T-helper 9 cell (primary cell): ENCODE data around the gene BMP4.
"Not testable (repeated sequence)": the region's sequence is repeated elsewhere in the genome, so short reads cannot be mapped to it uniquely, and the experiment has no call there.

Experiments used
- DNase-seq: peaks from one replicate; pipeline ENCODE4 v3.0.0-alpha.2; 2020
- total RNA-seq, 2 donors: gene quantifications; one replicate each; lab custom pipeline; 2026; lab: John Stamatoyannopoulos, UW

BMP4 gene
- 0 to 0.63 reads per million in 2 donors for total RNA-seq

DNA sequence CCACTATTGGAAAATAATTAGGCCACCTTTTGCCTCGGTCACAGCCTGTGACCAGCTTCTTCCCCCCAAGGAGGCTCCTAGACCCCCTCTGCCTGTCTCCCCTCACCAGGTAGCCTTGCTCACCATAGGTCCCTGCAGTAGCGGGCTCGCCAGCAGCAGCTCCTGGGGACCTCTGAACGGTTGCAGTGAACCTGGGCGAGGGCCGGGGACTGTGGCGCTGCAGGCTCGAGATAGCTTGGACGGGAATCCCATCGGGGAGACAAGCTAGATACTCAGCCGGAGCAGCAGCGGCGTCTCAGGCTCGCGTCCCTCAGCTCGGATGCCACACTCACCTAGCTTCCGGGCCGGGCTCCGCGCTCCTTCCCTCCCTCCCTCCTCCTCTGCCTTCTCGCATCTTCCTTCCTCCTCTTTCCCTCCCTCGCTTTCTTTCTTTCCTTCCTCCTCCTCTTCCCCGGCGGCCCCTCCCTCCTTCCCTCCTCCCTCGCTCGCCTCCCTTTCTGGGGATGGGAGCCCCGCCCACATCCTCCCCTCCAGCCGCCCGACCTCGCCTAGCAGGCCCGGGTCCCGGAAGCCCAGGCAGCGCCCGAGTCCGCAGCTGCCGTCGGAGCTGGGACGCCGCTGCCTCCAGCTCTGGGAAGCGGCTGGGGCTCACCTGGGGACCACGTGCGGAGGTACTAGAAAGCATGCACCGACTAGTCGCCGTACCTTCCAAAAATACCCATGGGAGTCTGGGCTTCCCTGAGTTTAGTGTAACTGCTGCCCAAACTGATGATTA is at the start of gene BMP4:
BMP4 (minus strand) TSS at position 399 of the 775 bp plus-strand sequence. CDS start 4,603 bp downstream, outside the sequence.
- DNase-seq: no peak

DNA sequence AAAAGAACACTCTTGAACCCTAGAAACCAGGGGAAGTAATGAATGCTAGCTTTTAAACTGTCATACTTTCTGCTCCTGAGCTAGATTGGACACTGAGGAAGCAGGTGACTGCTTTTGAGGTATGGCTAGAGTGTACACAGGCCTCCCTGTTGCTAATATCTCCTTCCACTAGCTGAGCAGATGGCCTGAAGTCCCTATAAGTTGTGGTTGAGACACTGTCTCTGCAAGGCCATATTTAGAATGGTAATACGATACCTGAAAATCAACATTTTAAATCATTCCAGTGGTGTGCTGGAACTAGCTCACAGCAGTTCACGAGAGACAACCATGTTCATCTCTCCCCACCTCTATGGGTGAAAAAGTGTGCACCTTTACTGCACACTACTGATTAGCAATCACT is 46.4 kb upstream of the BMP4 start:
- DNase-seq: no peak

DNA sequence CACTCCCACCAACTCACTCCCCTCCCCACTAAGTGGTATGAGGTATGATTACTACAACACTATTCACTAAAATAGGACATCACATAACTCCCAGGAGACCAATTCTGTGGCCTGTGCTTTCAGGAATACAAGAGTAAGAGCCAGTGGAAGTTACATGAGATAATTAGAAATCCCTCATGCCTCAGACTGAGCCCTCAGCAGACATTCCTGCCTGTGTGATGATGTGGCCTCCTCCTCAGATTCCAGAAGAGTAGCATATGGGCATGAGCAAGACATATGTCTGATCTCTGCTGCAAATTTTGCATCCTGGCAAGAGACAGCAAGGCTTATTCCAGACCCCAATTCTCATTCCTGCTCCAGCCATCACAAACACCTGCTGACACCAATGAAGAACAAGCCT is 46.0 kb upstream of the BMP4 start:
- no peak for DNase-seq

DNA sequence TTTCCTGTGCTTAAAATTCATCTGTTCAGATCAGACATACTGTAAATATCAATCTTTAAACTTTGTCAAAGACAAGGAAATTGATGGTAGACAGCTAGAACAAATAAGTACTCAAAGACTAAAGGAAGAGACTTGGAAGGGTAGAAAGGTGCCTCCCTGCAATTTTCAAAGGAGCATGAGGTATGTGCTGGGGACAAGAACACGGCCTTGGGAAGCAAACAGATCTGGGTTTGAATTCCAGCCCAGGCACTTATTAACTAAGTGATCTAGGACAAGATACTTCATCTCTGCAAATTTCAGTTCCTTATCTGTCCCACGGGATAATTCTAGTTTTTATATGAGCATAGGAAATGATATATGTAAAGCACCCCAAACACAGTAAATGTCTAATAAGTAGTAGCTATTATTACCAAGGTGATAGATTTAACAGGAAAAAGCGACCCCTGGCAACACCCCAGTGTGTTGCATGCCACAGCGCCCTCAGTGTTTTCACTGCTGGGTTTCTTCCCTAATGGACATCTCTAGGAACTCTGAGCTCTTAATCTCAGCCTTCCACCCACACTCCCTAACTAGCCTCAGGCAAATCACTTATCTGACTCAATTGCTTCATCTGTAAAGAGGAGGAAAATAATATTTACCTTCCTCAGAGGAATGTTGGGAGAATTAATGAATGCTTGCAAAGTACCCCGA is 44.7 kb upstream of the BMP4 start:
- no peak for DNase-seq

DNA sequence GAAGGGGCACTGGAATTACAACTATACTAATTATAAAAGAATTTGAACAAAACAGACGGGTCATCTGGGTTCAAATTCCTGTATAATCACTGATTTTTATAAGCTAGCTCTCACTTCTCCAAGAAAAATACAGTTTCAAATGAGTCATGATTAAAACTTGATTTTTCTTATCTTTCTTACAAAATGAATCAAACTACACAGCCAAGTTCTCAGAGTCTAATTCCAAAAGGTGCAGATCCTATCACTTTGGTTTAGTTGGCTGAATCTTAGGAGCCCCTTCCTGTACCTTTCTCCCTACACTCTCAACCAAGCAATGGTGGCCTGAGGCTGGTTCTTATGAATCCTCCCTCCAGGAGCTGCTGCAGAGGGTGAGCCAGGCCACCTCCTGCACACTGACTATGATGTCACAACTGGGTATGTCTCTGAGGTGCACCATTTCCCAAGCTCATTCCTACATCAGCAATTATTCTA is 43.8 kb upstream of the BMP4 start:
- no peak for DNase-seq

DNA sequence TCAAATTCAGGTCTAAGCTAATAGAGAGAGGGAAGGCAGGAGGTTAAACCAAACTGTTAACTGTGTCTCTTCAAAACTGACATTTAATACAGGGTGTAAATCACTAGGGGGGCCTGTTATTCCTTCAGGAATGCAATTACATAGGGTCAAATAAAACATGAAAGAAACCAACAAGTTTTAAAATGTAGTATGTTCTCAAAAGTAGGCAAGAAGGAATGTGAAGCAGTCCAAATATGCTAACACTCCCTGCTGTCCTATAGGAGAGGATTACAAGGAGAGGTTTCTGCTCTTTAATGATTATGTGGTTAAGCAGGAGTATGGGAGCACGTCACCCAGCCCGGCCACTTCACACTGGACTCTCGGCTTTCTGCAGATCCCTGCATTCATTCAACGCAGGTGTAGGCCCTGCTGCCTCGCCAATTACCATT is 42.5 kb upstream of the BMP4 start:
- no peak for DNase-seq

DNA sequence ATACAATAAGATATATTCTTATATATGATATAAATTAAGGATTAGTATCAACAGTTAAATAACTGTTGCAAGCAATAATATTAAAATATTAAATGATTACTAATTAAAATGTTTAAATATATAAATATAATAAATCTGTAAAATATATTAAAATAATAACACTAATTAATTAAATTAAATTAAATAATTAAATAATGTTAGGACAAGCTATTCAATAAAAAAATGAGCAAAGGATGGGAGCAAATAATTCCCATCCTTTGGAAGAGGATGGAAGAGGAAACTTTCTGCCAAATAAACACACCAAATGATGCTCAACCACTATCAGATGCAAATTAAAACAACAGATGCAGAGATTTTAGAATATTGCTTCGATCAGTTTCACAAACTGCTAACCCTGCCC is 39.4 kb upstream of the BMP4 start:
- no peak for DNase-seq

DNA sequence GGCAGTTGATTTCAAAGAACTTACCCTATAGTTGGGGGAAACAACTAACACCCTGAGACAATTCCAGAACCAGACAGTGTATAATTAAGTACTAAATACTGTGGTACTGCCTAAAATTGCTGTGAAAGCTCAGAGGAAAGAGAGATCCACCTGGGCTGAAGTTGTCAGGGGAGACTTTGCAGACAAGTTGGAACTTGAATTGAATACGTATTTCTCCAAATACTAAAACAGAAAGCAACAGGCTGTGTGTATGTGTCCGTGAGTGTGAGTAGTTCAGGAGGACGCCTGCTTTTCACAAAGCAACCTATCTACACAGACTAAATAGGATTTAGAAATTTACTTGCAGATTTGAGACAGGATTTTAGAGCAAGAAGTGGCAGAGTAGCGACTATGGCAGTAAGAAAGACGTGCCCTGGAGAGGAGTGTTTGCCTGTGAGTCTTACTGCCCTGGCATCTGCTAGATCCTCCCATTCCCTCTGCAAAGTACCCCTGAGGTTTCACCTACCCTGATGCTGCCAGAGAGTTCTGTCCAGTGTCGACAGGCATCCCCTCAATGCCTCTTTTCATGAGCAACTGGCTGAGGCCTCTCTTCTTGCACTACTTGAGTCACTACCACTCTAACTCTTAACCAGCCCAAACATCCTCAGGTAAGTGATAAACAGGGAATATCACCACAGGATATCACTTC is 37.4 kb upstream of the BMP4 start:
- DNase-seq: no peak

DNA sequence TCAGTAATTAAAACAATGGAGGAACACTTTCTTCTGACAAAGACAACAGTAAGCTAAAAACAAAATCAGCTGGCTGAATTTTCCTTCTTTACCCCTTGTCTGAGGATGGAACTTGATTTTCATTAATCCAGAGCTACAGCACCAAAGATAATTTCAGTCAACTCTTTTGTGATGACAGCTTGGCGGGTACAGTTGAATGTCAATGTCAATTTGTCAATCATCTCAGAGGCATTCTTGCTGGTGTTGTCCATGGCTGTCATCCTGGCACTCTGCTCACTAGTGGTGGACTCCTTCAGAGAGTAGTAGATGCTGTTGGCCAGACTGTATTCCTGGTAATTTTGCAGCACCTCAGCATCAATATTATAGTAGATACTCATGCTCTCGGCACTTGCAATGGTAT is 34.4 kb upstream of the BMP4 start:
- no peak for DNase-seq

DNA sequence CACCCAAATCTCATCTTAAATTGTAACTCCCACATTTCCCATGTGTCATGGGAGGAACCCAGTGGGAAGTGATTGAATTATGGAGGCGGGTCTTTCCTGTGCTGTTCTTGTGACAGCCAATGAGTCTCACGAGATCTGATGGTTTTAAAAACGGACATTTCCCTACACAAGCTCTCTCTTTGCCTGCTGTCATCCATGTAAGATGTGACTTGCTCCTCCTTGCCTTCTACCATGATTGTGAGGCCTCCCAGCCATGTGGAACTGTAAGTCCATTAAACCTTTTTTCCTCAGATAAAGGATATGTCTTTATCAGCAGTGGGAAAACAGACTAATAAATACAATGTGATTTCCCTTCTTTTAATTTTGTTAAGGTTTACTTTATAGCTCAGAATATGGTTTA is 30.1 kb upstream of the BMP4 start:
- DNase-seq: not testable (repeated sequence)

DNA sequence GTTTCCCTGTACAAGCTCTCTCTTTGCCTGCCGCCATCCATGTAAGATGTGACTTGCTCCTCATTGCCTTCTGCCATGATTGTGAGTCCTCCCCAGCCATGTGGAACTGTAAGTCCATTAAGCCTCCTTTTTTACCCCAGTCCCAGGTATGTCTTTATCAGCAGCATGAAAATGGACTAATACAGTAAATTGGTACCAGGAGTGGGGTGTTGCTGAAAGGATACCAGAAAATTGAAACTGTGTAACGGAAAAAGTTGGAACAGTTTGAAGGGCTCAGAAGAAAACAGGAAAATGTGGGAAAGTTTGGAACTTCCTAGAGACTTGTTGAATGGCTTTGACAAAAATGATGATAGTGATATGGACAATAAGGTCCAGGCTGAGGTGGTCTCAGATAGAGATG is 28.3 kb upstream of the BMP4 start:
- DNase-seq: not testable (repeated sequence)

DNA sequence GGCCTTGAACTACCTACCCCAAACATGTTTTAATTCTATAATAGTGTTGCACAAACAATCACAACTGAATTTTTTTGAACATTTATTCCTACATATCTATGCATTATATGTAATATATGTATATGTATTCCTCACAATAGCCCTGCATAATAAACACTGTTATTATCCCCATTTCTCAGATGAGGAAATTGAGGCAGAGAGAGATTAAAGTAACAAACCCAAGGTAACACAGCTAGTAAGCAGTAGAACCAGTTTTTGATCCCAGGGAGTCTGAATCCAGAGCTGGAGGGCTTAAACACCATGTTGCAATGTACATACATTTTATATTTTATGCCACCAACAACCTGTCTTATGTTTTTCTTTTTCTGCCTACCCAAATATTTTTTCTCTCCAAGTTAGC is 26.5 kb upstream of the BMP4 start:
- no peak for DNase-seq

DNA sequence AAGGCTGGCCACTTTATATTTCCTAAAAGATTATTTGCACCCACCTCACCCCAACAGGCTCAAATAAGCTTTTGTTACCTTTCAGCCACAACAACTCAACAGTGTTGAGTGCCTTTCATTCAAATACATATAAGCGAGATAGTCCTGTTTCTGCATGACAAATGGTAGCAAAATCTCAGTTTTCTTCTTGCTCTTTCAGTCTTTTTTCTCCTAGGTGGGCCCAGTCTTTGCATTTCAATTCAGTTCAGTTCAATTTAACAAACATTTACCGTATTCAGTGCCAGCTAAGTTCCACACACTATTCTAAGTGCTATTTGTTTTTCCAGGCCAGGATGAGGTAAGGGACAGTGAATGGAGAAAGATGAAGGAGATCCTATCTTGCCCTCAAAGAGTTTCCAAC is 25.9 kb upstream of the BMP4 start:
- no peak for DNase-seq

DNA sequence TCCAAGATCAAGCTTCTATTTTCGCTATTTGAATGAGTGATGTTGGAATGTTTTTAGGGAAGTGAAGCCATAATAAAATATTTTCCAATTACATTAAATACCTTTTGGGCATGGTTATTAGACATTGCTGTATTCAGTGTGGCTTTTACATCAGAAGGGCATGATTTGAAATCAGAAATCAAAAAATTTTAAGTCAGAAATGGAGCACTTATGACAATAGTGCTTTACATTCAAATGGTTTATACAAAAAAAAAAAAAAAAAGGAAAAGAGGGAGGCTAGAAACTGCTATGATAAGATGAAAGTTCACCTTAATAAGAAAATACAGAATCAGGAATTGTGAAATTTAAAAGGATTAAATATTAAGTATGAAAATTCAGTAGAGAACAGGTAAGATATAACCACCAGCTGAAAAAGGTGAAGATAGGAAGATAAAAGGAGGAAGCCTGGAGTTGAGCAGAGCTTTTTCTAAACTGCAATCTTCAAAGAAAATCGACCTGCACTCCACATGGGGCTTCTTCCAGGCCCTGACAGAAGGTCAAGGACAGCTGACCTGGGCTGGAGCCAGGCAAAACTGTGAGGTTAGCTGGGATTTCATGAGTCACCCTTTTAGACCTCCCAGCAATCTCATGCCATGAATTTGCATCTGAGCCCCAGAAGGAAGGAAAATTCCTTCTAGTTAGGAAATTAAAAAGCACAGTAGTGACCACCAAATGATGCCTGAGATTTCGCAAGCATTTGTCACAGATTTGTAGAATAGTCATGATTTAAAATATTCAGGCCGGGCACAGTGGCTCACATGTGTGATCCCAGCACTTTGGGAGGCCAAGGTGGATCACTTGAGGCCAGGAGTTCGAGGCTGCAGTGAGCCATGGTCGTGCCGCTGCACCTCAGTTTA is 23.4 kb upstream of the BMP4 start:
- DNase-seq: no peak

DNA sequence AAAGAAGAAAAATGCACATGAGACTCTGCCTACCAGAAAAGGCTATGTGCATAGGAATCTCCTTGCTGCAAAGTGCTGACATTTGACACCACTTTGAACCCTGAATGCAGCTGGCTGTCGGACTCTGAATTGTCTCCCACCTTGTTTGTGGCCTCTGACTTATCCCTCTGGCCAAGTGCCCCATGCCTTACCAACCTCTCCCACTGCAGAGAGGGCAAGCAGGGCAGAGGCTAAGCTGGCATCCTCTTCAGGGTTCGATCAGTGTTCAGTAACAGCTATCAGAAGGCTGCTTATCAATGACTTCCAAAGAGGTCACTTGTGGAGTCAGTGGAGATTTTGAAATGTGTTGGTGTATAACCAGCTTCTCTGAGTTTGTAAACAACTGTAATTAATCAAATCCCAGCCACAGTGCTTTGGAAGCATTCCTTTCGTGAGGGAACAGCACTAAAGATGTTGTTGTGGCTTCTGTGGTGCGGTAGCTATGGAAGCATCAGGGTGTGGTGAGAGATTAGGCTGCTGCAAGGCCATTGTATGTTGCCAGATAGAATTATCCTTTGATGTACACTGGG is 22.6 kb upstream of the BMP4 start:
- no peak for DNase-seq

DNA sequence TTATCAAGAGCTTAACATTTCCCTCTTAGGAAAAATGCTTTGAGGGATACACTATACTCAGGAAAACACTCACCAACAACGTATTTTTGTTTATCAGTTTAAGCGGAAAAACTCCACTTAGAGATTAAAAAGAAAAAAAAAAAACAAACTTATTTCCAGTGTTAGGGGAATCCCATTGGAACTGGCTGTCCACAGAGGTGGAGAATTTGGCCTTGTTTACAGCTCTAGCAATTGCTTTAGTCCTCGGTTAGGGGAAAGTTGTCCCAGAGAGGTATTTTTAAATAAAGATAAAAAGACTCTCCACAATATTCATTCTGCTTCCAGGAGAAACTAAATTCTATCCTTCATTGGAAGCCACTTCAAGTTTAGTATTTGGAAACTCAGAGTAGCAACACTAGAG is 21.6 kb upstream of the BMP4 start:
- no peak for DNase-seq

DNA sequence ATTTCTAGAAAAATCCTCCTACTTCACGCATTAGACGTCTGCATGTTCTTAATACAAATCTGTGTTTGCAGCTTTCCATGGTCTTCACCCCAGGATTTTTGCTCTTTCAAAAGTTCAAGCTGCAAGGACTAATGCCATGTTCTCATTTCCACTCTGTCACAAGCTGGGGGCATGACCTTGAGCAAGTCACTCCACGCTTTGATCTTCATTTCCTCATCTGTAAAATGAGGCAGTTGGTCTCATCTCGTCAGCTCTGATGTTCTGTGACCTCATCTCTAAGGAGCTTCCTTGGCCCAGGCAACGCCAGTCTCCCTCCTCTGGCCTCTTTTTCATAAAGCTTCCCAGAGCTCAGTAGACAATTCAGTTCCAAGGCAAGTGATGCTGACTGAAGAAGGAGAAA is 18.8 kb upstream of the BMP4 start:
- no peak for DNase-seq

DNA sequence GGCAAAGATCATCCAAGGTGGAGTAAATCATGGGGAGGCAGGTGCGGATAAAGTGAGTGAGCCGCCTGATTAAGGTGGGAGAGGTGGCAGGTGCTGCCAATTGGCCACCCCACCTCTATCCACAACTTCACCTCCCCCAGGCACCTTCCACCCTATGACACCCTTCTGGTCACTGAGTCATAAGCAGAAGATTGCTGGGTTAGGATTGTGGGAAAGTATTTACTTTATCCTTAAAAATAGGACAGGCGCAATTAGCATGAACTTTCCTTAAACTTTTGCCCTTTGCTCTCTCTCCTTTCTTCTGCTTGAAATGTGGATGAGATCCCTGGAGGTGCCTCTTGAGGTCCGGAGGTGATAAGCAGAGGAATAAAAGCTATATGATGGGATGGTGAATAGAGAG is 14.9 kb upstream of the BMP4 start:
- DNase-seq: no peak

DNA sequence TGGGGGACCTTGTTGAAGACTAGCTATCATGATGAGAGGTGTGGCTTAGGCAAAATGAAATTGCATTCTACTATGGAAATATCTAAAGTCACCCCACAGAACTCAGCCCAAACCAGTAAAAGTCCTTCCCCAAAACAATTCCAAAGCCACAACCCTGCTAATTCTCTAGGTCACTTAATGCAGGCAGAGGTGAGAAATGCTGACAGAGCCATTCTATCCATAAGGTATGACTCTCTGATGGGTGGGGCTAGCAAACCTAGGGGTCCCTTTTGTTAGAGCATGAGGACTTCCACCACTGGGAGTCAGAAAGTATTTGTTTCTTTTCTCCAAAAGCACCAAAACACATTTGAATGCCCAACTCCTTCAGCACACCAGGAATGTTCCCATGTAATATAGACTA is 12.7 kb upstream of the BMP4 start:
- no peak for DNase-seq

DNA sequence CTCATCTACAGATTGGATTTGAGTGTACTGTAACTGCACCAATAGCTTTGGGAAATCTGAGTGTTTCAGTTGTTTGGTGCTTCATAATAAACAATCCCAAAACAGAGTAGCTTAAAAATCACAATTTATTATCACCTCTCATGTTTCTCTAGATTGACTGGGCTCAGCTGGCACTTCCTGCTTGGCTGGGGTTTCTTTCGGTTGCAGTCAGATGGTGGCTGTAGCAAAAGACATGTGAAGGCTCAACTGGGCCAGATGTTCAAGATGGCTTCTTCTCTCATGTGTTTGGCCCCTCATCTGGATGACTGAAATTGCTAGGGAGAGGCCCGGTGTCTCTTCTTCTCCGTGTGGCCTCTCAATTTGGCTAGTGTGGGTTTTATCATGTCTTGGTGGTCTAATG is 12.1 kb upstream of the BMP4 start:
- DNase-seq: no peak

DNA sequence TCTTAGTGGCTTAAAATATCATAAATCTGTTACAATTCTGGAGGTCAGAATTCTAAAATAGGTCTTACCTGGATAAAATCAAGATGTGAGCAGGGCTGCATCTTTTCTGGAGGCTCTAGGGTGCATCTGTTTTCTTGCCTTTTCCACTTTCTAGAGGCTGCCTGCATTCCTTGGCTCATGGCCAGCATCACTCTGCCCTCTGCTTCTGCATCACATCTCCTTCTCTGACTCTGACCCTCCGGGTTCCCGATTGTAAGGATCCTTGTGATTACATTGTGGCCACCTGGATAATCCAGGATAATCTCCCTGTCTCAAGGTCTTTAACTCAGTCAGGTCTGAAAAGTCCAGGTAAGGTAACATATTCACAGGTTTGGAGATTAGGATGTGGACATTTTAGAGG is 11.0 kb upstream of the BMP4 start:
- no peak for DNase-seq

DNA sequence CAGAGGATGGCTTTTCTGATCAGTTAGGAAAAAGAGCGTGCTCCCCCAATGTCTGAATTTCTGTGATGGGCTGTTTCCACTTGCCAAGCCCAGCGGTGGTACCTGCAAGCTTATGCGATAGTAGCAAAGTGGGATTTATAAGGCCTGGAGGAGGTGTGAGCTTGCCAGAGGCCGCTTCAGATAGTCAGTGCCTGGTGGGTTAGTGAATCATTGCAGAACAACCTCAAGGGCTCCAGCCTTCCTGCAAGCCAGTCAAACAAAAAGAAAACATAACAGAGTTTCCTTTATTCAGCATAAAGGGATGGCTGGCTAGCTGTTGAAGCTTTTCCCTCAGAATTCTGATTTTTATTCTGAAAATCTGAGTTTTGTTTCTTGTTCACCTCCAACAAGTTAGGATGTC is 7.6 kb upstream of the BMP4 start:
- DNase-seq: no peak
